Ramos (cell line): ENCODE data around the gene METTL15.
"Not testable (repeated sequence)": the region's sequence is repeated elsewhere in the genome, so short reads cannot be mapped to it uniquely, and the experiment has no call there.

Source experiments
- in situ Hi-C: fragments of 300-500 bp; cut with MboI; formaldehyde crosslinking; loops from one replicate; pipeline ENCODE4 v1.14.3; 2022; ENCODE audit warnings: low sequenced_read_pairs; ENCODE audit not compliant: unreplicated experiment

Gene METTL15, protein sequence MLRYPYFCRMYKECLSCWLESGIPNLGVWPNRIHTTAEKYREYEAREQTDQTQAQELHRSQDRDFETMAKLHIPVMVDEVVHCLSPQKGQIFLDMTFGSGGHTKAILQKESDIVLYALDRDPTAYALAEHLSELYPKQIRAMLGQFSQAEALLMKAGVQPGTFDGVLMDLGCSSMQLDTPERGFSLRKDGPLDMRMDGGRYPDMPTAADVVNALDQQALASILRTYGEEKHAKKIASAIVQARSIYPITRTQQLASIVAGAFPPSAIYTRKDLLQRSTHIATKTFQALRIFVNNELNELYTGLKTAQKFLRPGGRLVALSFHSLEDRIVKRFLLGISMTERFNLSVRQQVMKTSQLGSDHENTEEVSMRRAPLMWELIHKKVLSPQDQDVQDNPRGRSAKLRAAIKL

DNA sequence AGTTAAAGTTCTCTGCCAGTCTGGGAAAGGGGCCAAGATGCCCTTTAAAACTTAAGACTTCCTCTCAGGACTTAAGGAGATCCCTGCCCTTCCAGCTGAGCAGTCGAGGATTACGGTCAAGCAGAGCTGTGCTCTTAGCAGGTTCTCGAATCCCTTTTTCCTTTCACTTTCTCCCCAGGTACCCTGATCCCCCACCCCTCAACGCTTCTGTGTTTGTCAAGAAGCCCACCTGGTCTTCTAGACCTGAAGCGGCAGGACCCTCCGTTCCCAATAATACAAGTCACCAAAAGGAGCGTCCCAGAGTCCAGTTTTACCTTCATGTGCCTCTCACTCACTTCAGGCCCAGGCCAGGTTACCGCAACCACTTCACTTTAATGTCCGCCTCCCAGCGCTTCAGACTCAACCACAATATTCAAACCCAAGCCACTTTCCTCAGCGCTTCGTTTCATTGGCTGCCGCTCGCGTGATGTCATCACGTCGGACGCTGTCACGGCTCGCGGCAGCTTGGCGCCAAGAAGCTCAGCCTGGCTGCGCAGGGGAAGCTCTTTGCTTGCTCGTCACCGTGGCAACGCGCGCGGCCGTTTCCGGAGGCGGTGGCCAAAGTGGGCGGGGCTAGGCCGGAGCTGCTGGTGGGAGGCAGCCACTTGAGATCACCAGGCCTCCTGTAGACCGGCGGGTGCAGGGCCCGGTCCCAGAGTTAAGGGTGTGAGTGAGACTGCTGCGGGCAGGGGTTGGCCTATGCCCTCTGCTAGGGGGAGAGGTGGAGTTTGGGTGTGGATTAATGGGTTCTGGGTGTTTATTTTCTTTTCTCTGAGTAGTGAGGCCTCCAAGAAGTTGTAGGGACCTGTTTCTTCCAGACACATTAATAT, at the start of gene METTL15, which contains the start of gene KIF18A:
METTL15 (plus strand) TSS at position 639 of the 869 bp plus-strand sequence. CDS start 4,947 bp downstream, outside the sequence.
KIF18A (minus strand) TSS at position 407 of the 869 bp plus-strand sequence. CDS start 10,209 bp downstream, outside the sequence.
- in situ Hi-C loops = no loop called here

DNA sequence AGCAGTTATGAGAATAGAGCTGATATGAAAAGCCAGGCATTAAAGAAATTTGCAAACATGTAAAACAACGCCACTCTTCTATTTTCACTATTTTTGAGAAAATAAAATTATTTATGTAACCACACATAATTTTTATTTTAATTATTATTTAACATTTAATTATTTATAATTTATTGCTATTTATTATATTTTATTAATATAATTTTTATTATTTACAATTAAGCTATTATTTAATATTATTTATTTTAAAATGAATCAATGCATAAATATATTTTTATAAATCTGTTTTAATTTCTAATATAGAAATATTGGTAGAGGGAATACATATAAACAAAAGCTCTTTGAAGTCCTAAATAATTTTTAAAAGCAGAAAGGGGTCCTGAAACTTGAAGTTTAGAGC, 36.9 kb upstream of the METTL15 start:
- in situ Hi-C loops = no loop called here

DNA sequence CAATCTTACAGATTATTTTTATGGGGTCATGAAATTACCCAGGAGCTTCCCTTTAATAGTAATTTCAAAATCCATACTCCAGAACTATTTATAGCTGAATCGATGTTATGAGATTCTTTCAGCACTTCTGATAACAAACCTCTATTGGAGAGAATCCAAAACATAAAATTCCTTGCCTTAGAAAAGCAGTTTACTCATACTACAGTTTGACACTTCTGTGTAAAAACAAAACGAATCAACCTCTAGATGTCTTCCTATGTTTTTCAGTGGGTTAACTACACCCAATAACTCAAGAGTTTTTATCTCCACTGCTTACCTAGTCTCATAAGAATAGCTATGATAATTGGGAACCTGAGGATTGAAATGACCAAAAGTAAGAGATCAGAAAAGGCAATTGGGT, 35.9 kb upstream of the METTL15 start:
- in situ Hi-C loops = no loop called here

DNA sequence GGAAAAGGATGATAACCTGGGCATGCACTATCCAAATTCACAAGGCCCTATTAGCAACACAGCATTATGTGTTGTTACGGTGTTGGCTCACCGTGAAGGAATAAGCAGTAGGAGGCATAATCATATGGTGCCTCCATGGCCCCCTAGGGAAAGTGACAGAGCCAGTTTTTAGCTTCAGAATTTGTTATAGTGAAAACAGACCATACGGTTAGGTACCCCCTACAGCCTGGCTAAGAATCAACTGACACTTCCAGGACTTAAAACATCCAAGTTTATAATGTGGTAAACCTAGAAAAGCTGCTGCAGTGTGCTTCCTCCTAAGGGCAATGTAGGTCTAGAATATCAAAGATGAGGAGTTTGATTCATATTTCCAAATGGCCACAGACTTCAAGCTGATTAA, 30.7 kb upstream of the METTL15 start:
- in situ Hi-C loops = no loop called here

DNA sequence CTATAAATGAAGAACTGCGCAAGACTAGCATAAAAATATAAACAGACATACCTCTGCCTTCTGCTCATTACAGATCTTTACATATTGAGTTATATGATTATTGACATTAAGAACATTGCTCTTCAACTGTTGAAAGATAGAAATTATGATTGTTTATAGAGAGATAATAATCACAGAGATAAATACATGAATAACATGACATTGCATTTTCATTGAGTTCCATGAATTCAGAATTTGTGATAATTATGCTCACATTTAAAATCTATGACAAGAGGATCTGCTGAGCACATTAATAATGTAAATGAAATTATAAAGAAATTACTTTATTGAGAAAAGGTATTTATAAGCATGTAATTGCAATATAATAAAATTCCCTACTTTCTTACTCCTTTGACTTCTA, 25.1 kb upstream of the METTL15 start:
- in situ Hi-C loops = no loop called here

DNA sequence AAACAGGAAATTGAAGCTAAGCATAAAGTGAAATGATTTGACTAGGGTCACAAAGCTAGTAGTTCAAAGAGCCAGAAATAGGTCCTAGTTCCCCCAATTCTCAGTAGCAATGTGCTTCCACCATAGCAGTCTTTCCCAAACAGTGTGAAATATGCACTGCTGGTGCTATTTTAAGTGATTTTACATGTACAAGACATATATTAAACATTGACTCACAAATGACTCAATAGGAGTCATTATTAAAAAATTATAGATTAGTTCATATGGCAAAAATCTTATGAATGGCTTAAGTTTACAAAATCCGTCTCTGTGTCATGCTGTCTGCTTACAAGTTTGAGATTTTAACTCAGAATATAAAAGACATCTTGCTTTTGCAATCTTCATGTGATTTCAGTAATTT, 21.6 kb upstream of the METTL15 start:
- in situ Hi-C loops = no loop called here

DNA sequence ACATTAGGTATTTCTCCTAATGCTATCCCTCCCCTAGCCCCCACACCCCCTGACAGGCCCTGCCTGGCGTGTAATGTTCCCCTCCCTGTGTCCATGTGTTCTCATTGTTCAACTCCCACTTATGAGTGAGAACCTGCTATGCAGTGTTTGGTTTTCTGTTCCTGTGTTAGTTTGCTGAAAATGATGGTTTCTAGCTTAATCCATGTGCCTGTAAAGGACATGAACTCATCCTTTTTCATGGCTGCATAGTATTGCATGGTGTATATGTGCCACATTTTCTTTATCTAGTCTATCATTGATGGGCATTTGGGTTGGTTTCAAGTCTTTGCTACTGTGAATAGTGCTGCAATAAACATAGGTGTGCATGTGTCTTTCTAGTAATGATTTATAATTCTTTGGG, 21.0 kb upstream of the METTL15 start:
- in situ Hi-C loops = not testable (repeated sequence)

DNA sequence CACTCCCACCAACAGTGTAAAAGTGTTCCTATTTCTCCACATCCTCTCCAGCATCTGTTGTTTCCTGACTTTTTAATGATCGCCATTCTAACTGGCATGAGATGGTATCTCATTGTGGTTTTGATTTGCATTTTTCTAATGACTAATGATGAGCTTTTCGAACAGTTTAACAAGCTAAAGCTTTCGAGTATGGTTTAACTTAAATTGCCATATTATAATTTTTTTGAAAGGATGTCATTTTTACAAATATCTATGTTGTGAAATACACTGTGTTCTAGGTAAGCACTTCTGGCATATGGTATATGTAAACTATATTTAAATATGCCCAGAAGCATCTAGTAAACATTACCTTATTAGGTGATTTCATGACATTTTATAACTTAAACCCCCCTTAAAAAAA, 20.5 kb upstream of the METTL15 start:
- in situ Hi-C loops = not testable (repeated sequence)

DNA sequence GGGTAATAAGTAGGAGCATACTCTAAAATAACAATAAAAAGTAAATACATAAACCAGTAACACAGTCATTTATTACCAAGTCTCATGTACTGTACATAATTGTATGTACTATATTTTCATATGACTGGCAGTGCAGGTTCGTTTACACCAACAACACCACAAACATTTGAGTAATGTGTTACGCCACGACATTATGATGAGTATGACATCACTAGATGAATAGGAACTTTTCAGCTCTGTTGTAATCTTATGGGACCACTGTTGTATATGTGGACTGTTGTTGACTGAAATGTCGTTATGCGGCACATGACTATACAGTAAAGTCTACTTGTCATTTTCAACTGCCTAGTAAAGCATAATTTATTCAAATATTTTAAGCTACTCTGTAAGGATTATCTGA, 18.8 kb upstream of the METTL15 start:
- in situ Hi-C loops = no loop called here

DNA sequence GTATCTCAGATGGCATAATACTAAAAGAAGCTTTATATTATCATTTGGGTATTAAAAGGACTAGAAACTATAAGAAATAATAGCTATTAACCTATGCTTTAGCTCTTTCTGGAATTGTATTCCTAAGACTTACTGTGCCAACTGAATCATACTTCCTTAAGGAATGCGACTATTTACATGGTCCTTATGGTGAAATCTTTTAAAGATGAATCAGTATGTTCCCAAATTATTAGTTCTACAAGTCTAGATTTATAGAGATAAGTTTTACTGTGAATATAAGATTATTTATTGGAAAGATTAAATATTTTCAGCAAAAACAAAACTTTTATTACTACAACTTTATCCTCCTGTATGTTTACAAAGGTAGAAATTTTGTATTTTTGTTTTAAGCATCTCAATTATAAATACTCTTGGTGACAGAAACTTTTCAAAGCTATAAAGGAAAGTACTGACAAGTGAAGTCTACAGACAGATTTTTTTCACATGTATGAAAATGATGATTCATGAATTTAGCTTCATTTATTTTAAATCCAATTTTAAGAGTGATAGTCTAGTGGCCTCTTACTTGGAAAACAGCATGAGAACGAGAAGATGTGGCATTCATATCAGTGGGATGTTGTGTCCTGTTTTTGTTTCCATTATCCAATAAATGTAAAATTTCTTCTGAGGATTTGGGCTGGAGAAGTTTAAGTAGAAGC, 18.0 kb upstream of the METTL15 start:
- in situ Hi-C loops = no loop called here

DNA sequence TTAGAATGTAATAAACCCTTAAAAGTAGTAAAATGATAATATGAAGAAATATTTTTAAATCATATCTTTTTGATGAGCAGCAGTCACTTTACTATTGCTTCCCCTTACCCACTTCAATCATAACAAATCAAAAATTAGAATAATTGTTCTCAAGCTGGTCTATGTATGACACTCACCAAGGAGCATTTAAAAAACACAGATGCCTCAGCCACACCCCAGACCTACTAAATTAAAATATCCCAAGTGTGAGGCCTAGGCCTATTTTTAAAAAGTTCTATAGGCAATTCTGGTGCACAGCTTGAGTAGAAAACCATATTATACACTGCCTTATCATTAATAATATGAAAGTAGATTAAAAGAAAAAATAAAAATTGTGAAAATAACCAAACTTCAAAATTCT, 15.4 kb upstream of the METTL15 start:
- in situ Hi-C loops = no loop called here

DNA sequence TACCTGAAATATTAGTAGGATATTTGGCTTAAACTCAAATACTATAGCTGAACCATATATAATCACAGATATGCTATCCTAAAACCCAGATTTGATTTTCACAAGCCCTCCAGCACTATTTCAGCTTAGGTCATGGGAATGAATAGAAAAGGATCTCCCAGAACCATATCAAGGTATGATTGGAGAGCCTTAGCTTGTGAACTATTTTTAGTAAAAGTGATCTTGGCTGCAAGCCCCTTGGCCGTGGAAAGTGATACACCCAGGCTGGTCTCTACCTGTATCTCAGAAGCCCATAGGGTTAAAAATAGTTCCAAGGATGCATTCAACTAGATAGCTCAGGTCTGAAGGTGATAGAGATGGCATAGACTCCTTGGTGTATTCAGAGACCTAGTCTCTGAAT, 9.9 kb upstream of the METTL15 start:
- in situ Hi-C loops = no loop called here

DNA sequence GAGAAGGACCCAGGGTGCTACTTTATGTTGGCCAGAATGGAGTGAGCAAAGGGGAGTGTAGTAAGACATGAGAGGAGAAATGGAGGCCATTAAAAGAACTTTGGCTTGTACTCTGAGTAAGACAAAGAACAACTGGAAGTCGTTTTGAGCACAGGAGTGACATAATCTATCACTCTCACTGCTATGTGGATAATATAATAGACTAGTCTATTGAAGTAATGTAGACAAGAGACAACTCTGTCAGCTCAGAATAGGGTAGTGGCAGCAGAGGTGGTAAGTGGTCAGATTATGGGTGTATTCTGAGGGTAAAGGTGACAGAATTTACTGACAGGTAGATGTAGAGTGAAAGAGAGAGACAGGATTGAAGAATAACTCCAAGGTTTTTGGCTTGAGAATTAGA, 8.5 kb upstream of the METTL15 start:
- in situ Hi-C loops = no loop called here

DNA sequence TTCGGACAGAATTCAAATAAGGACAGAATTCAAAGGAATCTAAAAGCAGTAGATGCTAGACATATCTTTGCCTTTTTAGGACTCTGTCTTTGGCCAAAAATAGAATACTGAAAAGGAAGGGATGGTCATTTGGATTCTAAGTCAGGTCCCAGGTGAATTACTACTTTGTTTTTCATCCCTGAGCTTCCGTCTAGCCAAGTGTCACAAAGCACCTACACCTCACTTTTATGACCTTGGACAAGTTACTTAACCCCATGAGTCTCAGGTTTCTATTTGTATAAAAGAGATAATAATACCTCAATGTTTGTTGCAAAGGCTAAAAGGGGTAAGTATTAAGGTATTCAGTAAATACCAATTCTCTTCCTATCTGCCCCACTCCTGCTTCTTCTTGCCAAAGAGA, 7.5 kb upstream of the METTL15 start:
- in situ Hi-C loops = no loop called here

DNA sequence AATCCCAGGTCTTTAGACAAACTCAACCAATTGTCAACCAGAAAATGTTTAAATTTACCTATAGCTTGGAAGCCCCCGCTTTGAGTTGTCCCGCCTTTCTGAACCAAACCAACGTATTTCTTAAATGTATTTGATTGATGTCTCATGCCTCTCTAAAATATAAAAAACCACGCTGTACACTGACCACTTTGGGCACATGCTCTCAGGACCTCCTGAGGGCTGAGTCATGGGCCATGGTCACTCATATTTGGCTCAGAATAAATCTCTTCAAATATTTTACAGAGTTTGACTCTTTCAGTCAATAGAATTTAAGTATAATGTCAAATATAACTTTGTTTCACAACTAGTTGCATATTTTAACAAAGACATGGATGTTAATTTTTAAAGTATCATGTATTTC, 5.9 kb upstream of the METTL15 start:
- in situ Hi-C loops = not testable (repeated sequence)

DNA sequence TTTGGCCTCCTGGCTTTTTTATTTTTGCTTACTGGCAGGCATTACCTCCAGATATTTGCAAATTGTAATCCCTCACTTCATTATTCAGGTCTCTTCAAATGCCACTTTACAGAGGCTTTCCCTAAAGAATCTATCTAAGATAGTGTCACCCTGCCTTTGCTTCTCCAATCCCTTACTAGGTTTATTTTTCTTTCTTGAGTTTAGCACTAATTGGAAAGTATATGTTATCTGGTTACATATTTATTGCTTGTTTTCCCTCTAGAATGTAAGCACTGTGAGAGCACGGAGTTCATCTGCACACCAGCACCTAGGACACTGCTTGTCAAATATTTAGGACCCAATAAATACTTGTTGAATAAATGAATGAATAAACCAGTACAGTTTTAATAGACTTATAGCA, 3.8 kb upstream of the METTL15 start:
- in situ Hi-C loops = no loop called here

DNA sequence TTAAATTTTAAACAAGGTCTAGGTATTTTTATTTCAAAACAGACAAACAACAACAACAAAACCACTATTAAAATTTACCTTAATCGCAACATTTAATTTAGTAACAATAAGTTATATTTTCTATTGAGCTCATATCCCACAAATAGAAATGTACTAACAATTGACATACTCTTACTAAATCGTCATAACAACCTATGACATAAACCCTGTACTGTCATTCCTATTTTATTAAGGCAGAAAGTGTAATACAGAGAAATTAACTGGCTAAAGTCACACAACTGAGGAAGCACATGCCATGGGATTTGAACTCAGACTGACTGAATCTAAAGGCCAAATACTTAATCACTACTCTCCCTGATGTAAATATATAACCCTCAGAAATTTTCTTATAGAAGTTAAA, 3.2 kb upstream of the METTL15 start:
- in situ Hi-C loops = no loop called here

DNA sequence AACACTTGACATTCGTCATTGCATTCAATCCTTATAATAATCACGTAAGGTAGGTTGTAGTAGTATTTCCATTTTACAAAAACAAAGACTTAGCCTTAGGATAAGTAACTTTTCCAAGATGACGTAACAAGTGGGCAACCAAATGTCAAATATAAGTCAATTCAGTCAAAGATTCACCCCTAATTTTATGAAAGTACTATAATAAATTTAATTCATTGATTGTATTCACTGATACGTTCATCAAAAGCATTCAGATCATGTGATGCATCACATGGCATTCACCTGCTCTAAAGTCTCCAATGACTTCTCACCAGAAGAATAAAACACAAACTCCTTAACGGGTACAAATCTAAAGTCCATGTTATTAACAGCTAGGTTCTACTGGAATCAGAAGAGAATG, 2.3 kb upstream of the METTL15 start:
- in situ Hi-C loops = no loop called here

DNA sequence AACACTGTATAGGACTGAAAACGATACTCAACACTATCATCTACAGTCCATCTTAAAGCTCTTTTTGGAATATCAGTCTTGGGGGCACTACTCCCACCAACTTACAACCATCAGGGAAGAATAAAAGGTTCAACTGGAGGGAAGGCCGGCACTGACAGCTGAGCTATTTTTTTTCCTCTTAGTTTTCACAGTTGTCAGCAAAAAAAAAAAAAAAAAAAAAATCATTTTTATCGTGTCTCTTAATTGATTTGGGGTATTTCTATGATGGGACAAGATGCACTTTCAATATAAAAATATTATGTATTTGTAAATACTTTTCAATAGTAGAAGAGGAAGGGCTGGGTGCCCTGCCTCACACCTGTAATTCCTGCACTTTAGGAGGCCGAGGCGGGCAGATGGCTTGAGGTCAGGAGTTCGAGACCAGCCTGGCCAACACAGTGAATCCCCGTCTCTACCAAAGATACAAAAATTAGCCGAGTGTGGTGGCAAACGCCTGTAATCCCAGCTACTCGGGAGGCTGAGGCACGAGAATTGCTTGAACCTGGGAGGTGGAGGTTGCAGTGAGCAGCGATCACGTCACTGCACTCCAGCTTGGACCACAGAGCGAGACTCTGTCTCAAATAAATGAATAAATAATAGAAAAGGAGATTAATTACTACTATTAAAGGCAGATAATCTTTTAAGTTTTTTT, 1.7 kb upstream of the METTL15 start:
- in situ Hi-C loops = no loop called here

DNA sequence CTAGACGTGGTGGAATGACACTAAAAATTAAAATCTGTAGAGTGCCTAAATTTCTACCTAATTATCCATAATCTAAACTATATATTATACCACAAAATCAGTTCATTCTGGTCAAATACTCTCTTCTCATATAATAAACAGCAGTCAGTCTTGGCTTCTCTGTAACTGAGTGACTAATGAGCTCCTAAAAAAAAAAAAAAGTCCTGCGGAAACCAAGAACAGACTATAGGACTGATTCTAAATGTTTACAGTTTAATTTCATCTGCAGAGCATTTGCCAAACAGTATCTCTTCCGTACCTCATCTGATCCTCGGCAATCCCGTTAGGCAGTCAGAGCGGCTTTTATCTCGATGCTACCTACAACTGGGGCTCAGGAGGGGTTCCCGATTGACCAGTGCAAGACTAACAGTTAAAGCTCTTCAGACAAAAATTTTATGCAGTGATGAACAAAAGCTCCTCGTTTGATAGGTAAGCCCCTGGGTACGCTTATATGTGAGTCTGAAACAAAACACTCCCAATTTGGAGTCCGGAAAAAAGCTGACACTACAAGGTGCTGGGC, 918 bp upstream of the METTL15 start:
- in situ Hi-C loops = no loop called here
